GM19463 (cell line): ENCODE measurements around the gene USH2A.
"Not testable (repeated sequence)": the region's sequence is repeated elsewhere in the genome, so short reads cannot be mapped to it uniquely, and the experiment has no call there.

Experiments
- ATAC-seq: cut with Tn5 transposase; IDR thresholded peaks from one replicate; pipeline ENCODE4 v1.9.1; 2021; ENCODE audit warnings: mild to moderate bottlenecking, moderate library complexity; ENCODE audit not compliant: unreplicated experiment

The USH2A gene

DNA sequence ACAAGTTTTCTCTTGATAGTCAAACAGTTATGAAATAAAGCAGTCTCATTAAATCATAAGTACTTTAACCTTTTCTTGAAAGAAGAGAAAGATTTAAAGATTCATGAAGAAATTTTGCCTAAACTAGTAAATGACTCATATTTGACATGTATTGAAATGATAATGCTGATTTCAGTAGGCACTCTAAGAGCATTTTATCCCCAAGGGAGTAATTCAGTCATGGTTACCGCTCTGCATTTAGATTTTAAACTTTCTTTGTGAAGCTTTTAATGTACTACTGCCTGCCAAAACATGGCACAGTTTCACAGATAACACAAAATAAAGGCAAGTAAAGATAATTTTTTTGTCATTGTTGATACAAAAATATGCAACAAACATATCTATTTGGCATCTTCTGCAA lies 6.8 kb downstream of the USH2A start:
- ATAC-seq, result no peak

DNA sequence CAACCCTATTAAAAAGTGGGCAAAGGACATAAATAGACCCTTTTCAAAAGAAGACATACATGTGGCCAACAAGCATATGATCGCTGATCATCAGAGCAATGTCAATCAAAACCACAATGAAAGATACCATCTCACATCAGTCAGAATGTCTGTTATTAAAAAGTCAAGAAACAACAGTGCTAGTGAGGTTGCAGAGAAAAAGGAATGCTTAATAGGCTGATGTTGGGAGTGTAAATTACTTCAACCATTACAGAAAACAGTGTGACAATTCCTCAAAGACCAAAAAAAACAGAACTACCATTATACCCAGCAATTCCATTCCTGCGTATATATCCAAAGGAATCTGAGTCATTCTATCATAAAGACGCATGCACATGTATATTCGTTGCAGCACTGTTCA lies 13.2 kb downstream of the USH2A start:
- ATAC-seq, result no peak

DNA sequence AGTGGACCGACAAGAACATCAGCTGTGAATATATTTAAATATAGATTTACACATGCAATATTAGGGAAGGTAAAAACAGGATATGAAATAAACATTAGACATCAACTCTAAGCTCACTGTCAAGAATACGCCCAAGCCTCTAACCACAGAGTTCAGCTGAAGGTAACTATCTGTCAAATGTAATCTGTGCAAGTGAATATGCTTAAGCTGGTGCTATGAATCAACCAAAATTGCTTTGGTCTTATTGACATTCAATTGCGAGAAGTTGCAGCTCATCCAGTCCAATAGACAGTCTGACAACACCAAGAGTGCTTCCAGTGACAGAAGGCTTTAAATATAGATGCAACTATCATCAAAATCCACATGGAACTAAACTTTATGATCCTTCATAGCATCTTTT lies 32.3 kb downstream of the USH2A start:
- no peak for ATAC-seq

DNA sequence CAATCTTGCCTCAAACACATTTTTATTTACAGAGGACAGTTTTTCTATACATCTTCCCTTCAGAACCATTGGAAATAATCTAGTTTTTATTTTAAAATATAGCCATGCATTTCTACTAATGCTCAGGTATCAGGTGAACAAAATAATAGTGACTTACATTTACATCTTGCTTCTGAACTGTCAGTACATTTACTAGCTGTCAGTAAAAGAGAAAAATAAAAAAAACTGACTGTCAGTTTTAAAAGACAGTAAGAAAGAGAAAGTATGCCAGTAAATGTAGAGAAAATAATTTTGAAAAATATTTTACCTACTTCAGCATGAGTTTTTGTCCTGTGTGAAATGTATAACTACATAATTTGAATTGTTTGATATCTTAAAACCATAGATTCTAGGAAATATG lies 33.5 kb downstream of the USH2A start:
- ATAC-seq, result no peak

DNA sequence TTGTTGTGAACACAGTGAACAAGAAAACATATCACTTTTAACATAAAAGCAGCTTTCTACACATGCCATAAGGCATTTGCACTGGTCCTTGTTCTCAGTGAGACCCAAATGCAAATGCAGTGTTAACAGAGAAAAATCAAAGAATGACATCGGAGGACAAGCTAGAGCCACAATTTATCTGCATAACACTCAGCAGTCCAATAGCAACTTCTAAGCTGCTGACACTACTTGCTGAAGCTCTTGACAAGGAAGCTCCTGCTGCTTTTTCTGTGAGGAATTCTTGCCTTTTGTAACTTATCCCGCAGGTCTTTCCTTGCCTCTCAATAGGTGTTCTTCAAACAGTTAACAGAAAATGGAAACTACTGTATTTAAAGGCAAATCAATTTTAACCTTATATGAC lies 34.7 kb downstream of the USH2A start:
- no peak for ATAC-seq

DNA sequence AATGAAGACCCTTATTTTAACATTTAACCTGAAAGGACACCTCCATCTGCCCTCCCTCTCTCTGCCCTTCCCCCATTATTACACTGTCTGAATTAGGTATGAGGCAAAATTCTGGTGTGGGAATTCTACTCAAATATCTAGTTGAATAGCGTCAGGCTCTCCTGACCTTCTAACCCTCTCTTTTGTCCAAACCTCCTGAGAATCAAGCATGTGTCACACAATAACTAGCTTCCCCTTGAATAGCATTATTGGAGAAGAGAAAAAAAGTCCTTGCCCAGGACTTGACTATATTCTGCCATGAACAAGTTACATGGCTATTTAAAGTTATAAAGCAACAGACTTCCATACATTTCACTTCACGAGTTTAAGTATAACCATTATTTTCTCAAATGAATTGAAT lies 35.5 kb downstream of the USH2A start:
- no peak for ATAC-seq

DNA sequence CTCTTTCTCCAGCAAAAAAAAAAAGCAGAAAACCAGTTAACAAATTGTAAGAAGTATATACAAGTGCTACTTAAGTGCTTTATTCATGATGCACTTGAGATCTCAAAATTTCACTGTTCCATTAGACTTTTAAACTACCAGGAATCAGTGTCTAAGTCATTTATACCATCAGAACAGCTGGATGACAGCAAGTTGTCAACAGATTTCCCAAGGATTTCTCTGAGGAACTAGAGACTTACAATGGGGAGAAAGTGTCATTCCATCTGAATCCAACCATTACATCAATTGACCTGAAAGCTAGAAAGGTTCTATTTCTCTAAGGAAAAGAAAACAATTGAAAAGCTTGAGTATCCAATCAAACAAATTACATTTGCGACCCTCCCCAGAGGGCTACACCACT lies 43.8 kb downstream of the USH2A start:
- no peak for ATAC-seq

DNA sequence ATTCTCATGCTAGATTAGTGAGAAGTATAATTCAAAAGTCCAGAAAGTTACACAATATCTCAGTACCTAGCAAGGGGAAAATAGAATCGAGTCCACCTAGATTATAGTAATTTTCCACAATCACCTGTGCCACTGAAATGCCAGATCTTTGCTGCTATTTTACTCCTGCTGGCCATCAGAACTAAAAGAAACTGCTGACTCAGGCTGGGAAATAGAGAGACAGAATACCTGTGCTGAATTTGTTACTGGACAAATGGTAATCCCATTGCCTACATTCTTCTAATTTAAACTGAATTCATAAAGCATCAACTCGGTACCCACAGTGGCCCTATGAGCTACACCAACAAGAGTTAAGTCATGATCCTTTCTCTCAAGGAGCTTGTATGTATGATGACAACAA lies 55.0 kb downstream of the USH2A start:
- ATAC-seq, result no peak

DNA sequence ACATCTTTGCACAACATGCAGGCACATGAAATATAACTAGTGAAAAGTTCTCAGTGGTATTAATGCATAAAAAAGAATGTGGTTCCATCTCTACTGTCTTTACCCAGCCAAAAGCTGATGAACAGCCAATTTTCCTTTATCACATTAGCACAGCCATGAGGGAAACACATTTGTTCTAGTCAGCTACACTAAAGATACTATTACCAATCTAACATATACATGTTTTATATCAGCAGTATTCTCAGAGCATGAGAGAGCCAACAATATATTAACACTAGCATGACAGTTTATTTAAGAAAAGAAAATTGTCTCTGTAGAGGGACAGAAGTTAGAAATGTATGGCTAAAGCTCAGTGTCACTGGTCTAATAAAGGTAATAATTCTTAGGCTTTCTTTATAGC lies 56.3 kb downstream of the USH2A start:
- ATAC-seq, result no peak

DNA sequence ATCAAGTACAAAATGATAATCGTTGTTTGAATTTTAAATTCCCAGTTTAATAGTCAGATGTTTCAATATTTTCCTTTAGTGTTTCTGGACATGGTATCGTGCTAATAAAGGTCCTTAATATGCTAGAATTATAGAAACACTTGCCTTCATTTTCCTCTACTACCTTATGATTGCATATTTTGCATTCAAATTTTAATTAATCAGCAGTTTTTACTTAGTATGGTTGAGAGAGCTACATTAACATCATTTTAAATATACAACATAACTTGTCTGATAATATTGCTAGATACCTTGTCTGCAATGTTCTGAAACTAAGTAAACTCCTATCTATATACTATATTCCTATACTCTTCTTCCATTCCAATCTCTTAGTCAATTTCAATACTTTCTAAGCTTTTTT lies 66.3 kb downstream of the USH2A start:
- ATAC-seq, result no peak

DNA sequence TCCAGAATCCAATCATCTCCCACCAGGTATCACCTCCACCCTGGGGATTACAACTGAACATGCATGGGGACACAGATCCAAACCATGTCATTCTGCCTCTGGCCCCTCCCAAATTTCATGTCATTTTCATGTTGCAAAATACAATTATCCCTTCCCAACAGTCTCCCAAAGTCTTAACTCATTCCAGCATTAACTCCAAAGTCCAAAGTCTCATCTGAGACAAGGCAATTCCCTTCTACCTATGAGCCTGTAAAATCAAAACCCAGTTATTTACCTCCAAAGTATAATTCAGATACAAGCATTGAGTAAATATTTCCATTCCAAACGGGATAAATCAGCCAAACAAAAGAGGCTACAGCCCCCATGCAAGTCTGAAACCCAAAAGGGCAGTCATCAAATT lies 73.1 kb downstream of the USH2A start:
- ATAC-seq, result no peak

DNA sequence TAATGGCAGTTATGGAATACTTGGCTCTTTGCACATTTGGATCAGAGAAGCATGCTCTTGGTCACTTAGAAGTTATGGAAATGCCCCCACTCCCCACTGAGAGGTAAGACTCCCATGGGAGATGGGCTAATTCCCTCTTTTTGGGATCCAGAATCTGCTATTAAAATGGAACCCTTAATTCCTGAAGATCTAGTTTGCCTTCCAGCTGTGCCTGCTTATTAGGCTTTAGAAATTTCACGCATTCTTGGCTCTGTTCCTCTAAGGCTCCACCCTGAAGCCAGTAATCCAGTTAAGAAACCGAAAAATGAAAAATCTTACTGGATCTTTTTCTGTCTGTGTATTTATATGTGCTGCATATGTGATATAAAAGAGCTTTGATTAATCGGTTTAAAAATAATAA lies 76.7 kb downstream of the USH2A start:
- no peak for ATAC-seq

DNA sequence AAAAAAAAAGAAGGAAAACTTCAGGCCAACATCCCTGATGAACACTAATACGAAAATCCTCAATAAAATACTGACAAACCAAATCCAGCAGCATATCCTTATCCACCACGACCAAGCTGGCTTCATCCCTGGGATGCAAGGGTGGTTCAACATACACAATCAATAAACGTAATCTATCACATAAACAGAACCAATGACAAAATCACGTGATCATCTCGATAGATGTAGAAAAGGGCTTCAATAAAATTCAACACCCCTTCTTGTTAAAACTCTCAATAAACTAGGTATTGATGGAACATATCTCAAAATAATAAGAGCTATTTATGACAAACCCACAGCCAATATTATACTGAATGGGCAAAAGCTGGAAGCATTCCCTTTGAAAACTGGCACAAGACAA lies 82.7 kb downstream of the USH2A start:
- ATAC-seq, result not testable (repeated sequence)

DNA sequence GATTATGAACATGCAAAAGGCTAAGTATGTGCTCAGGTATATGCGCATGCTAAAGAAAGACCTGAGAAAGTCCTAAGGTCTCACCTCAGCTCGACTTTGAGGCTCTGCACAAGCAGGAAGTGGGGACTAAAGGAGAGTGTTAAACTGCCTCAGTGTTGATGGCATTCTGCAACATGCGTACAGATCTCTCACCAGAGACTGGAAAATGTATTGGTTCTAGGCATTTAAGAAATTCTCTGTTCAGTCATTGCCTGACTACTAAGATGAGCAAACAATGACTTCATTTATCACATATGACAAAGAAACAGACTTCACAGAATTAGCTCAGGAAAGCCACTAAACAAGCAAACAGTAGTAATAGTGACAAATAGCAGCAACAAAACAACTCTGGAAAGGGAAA lies 90.8 kb downstream of the USH2A start:
- ATAC-seq, result no peak

DNA sequence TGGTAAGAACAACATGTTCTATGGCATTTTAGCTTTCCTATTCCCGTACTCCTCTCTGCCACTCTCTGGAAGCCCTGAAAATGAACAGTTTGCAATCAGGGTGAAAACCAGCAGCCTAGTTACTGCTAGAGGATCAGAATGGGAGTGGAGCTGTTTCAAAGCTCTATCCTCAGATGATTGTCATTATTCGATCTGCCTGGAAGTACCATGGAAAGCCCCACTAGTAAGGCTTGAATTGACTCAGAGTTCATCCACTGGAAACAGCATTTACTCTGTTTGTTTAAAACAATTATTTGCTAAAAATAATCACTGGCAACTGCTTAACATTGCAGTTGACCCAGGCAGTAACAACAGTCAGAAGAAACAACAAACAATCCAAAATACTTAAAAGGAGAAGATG lies 91.2 kb downstream of the USH2A start:
- ATAC-seq, result no peak

DNA sequence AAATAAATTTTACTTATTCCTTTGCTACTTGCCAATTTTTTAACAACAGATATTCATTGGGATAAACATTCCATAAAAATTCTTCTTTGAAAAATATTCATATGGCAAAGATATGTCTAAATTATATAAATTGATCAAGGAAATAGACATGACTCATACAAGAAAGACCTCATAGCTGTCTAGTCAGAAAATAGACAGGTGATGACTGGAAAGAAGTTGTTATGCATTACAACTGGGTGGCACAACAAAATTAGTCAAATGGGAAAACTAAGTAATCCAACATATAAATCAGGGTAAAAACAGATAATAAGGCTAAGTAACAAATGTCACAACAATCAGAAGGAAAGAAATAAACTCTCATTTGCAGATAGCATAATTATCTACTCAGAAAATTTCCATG lies 92.0 kb downstream of the USH2A start:
- no peak for ATAC-seq

DNA sequence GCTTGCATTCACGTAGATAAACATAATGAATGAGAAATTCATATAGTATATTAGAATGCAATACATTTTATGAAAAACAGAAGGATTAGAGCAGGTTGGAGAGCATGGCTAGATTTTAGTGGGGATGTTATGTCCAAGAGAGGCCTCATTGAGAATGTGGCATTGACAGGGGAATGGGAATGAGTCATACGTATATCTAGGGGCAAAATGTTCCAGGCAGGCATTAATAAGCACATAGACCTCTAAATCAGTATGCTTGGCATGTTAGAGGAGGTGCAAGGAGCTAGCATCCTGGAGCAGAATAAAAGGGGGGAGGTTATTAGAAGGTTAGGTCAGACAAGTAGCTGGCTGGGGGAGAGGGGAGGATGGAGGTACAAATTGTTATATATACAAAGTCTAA lies 93.0 kb downstream of the USH2A start:
- no peak for ATAC-seq

DNA sequence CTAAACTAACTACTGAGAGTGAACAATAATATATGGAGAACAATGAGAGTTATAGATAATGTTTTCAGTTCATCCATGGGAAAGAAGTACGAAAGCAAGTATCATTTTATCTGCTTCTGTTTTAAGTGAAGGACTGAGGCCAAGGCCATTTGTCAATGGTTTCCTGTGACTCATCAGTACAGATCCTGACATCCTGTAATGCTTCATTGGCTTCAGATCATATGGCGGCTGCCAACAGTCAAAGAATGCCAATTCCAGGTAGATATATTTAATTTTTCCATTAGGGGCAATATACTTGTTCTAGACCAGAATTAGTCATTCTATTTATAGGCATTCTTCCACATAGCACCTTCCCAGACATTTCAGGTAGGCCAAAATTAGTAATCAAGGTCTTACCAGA lies 97.3 kb downstream of the USH2A start:
- ATAC-seq, result no peak

DNA sequence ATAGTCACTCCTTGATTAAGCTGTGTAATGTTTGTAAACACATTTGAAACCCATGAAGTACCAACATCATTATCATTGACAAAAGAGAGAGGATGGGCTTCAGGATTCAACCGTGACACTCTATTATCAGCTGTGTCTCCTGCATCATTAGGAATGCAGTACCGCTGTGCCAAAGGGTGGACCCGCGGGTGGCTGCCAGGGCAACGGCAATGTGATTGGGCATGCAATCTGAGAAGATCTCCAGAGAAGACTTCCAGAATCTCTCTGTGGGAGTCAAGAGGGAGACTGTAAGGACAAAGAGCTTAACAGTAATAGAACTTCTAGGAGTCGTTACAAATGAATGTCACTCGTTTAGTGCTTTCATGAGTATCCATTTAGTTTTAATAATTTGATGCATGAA lies 97.9 kb downstream of the USH2A start:
- ATAC-seq, result no peak

DNA sequence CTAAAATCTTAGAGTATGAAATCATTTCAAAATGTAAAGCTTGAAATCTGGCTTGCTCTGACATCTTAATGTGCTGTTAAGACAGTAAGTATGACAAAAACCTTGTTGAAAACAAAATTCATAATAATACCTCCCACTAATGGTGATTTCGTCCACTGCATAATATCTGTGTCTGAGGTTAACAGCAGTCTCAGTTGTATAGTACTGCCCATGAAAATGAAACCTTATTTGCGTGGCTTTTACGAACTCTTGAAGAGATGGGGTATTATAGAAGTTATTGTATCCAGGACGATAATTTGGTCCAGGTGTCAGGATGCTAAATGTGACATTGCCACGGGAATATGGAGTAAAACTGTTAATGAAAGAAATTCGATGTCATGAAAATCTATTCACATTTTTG lies 99.9 kb downstream of the USH2A start:
- ATAC-seq, result no peak

DNA sequence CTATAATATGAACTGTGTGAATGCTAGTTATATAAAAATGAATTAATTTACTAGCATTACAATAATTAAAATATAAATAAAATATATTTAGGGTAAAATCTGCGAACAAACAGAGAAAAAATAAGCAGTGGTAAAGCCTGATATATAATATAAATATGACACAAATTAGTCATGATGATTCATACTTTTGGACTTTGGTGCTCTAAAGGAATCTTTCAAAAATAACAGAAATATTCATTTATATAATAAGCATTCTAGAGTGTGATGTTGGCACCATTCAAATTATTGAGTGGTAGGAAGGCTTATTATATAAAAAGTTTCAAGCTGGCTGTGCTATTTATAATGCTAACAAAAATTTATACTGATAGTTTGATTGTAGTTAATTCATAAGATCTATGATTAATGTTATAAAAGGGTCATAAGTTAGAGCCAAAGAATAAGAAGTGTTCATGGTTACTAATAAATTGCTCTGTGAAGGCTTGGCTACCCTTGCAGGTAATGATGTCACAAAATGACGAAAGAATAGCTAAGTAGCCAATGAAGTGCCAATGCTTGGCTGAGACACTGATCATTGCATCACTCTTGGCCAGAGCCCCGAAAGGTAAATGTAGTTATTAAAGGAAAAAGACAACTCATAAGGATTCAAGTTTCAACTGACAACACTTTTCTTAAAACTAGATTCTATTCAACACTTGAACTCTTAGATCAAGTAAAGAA lies 108.7 kb downstream of the USH2A start:
- no peak for ATAC-seq

DNA sequence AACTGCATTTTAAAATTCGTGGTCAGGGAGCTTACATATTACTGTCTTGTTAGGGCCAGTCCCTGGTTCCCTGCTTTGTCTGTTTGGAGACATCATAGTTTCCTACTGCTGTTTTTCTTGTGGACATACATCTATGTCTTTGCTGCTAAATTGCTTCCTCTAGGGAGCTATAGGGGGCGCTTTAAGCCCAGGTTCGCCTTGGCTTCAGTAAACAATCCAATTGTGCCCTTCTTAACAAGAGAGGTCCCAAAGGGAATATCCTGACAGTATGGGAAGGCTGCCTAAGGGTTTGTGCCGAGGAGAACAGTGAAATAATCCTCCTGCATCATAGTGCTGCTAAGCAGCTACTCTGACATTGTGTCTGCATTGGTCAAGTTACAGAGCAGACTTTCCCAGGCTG lies 112.5 kb downstream of the USH2A start:
- ATAC-seq, result no peak

DNA sequence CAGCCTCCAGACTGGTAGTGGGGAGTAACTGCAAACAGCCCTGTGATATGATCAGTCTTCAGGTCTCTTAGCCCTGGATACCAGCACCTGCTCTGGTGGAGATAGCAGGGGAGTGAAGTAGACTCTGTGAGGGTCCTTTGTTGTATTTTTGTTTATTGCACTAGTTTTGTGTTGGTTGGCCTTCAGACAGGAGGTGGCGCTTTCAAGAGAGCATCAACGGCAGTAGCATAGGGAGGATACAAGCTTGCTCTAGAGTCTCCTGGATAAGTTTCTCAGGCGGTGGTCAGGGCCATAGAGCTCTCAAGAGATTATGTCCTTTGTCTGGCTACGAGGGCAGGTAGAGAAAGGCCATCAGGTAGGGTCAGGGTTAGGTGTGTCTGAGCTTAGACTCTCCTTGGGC lies 116.4 kb downstream of the USH2A start:
- ATAC-seq, result no peak

DNA sequence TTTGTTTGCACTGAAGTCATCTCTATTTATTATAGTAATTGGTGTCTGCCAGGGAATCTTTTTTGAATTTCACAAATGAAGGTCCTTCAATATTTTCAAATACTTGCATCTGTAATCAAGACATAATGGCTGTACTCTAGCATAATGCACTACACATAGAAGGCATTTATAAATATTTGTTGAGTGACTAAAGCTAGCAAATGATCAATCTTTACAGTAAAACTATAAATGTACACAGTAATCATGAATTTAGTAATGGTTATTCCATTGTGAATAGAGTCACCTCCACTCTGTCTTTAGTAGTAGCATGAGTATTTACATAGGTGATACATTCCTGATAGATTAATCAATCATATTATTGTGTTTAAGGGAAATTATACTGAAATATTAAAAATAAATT lies 119.6 kb downstream of the USH2A start:
- no peak for ATAC-seq
